ENCODE results near the gene MSN.
A peak's percentile ranks its signal among the peaks of the same experiment; 100 is the strongest.

The MSN gene

GRCh38 chrX:65696613-65697012, 29.2 kb downstream of the MSN start:
- Histone ChIP-seq H3K4me1 (ENCODE audit: control insufficient read depth, low read length) (peaks cover 95% of the 10 kb centered on the region), H3K27ac (ENCODE audit: low read depth, low read length) (peak overlapping the region; percentile 98), H3K9me2 (replicated peaks; ENCODE audit: control insufficient read depth, low read length) (no peaks in the 10 kb centered on the region), H3K36me3 (ENCODE audit: control insufficient read depth, low read length) (peaks cover 27% of the 10 kb centered on the region), H3K9me3 (ENCODE audit: control insufficient read depth, insufficient read depth, low read length) (no peaks in the 10 kb centered on the region), H3K79me2 (ENCODE audit: control insufficient read depth, low read length) (peaks cover 84% of the 10 kb centered on the region), H3K4me2 (ENCODE audit: low read length) (peak overlapping the region; percentile 94), H3K27me3 (ENCODE audit: control insufficient read depth, low read length) (no peaks in the 10 kb centered on the region), H3F3A (ENCODE audit: control insufficient read depth, insufficient read depth) (peaks cover 20% of the 10 kb centered on the region), H4K20me1 (ENCODE audit: control insufficient read depth, insufficient read depth, low read depth, low read length) (no peaks in the 10 kb centered on the region; the same call in 1 of the 2 replicates), H3K4me3 (ENCODE audit: low read length) (peak overlapping the region; percentile 66)
- no peak for TF ChIP-seq CTCF (IDR thresholded peaks at IDR 0.05; ENCODE audit: low read depth, low read length, poor library complexity, severe bottlenecking)
- no peak for TF ChIP-seq EZH2phosphoT487 (IDR thresholded peaks at IDR 0.05; ENCODE audit: borderline replicate concordance, low read length)

- Histone ChIP-seq H3F3A (ENCODE audit: control insufficient read depth, insufficient read depth) (peaks cover 20% of the 10 kb centered on the region), H3K4me3 (ENCODE audit: low read length) (peak overlapping the region; percentile 66), H3K36me3 (ENCODE audit: control insufficient read depth, low read length) (peaks cover 28% of the 10 kb centered on the region), H3K4me2 (ENCODE audit: low read length) (peak overlapping the region; percentile 94), H3K79me2 (ENCODE audit: control insufficient read depth, low read length) (peaks cover 80% of the 10 kb centered on the region), H4K20me1 (ENCODE audit: control insufficient read depth, insufficient read depth, low read depth, low read length) (no peaks in the 10 kb centered on the region; the same call in 1 of the 2 replicates), H3K27ac (ENCODE audit: low read depth, low read length) (peak overlapping the region; percentile 98), H3K9me3 (ENCODE audit: control insufficient read depth, insufficient read depth, low read length) (no peaks in the 10 kb centered on the region), H3K9me2 (replicated peaks; ENCODE audit: control insufficient read depth, low read length) (no peaks in the 10 kb centered on the region), H3K27me3 (ENCODE audit: control insufficient read depth, low read length) (no peaks in the 10 kb centered on the region), H3K4me1 (ENCODE audit: control insufficient read depth, low read length) (peaks cover 91% of the 10 kb centered on the region)
- no peak for TF ChIP-seq CTCF (IDR thresholded peaks at IDR 0.05; ENCODE audit: low read depth, low read length, poor library complexity, severe bottlenecking)
- no peak for TF ChIP-seq EZH2phosphoT487 (IDR thresholded peaks at IDR 0.05; ENCODE audit: borderline replicate concordance, low read length)
These were observed 29.8 kb downstream of the MSN start for GRCh38 chrX:65697211-65697641.

GRCh38 chrX:65697915-65698796, 30.7 kb downstream of the MSN start:
- H3K27ac ChIP-seq (ENCODE audit: low read depth, low read length), result peak overlapping the region; percentile 98
- peaks cover 77% of the 10 kb centered on the region for H3K79me2 ChIP-seq (ENCODE audit: control insufficient read depth, low read length)
- H3K4me3 ChIP-seq (ENCODE audit: low read length), result peak overlapping the region; percentile 69
- H3K27me3 ChIP-seq (ENCODE audit: control insufficient read depth, low read length), result no peaks in the 10 kb centered on the region
- no peaks in the 10 kb centered on the region for H3K9me2 ChIP-seq (replicated peaks; ENCODE audit: control insufficient read depth, low read length)
- H4K20me1 ChIP-seq (ENCODE audit: control insufficient read depth, insufficient read depth, low read depth, low read length), result no peaks in the 10 kb centered on the region; the same call in 1 of the 2 replicates
- H3K4me2 ChIP-seq (ENCODE audit: low read length), result peak overlapping the region; percentile 94
- peaks cover 20% of the 10 kb centered on the region for H3F3A ChIP-seq (ENCODE audit: control insufficient read depth, insufficient read depth)
- H3K36me3 ChIP-seq (ENCODE audit: control insufficient read depth, low read length), result peaks cover 28% of the 10 kb centered on the region
- H3K4me1 ChIP-seq (ENCODE audit: control insufficient read depth, low read length), result peaks cover 90% of the 10 kb centered on the region
- H3K9me3 ChIP-seq (ENCODE audit: control insufficient read depth, insufficient read depth, low read length), result no peaks in the 10 kb centered on the region
- no peak for TF ChIP-seq CTCF (IDR thresholded peaks at IDR 0.05; ENCODE audit: low read depth, low read length, poor library complexity, severe bottlenecking)

All from DOHH2 (cell line).